Iris pigment epithelial cell (primary cell): ENCODE measurements around the gene HIP1.
A peak's percentile ranks its signal among the peaks of the same experiment; 100 is the strongest.
"Not testable (repeated sequence)": the region's sequence is repeated elsewhere in the genome, so short reads cannot be mapped to it uniquely, and the experiment has no call there.

ENCODE experiments used
- DNase-seq: peaks from one replicate; pipeline ENCODE4 v3.0.0-alpha.2; 2011; ENCODE audit warnings: low read depth

Gene HIP1

GRCh38 chr7:75509033-75509432, 229.7 kb downstream of the HIP1 start:
- DNase-seq, result not testable (repeated sequence)

GRCh38 chr7:75492020-75492419, 246.7 kb downstream of the HIP1 start, which contains the start of gene SPDYE5:
Gene SPDYE5, plus strand, starts transcription at chr7:75492320. Its CDS starts 1,728 bp downstream, at chr7:75494048.
- not testable (repeated sequence) for DNase-seq

GRCh38 chr7:75485979-75486643, 252.6 kb downstream of the HIP1 start, which contains the start of gene POM121C:
Gene POM121C, minus strand, starts transcription at chr7:75486299. Its CDS starts 44,803 bp downstream, at chr7:75441496.
- peak; percentile 90 for DNase-seq

- peak; percentile 5 for DNase-seq
These were observed 253.3 kb downstream of the HIP1 start for GRCh38 chr7:75485355-75485978.
